HepG2 (cell line): ENCODE results near the gene NCOA7. TPM values are rescaled to one million over a fixed set of nuclear protein-coding genes. Genes with fewer than 3 reads are reported as not detected.

Experiments used
- CHD4 ChIP-seq: fragments of 200-600 bp; sonication (generic); IDR thresholded peaks from 2 replicates; pipeline ENCODE4 v1.7.0; 2017; ENCODE audit warnings: mild to moderate bottlenecking, low read length, borderline replicate concordance
- DBP ChIP-seq: sonication (generic); formaldehyde crosslinking; IDR thresholded peaks from 2 replicates; pipeline ENCODE4 v1.4.0; 2020; ENCODE audit warnings: missing genetic modification reagents; ENCODE audit errors: not compliant biosample characterization
- HDAC2 ChIP-seq: sonication (generic); formaldehyde crosslinking; IDR thresholded peaks from 2 replicates; pipeline ENCODE4 v1.4.0; 2020; ENCODE audit warnings: missing genetic modification reagents
- HNRNPH1 ChIP-seq: fragments of 200-400 bp; formaldehyde crosslinking; optimal IDR thresholded peaks from 2 replicates; pipeline ENCODE3; 2017; ENCODE audit warnings: mild to moderate bottlenecking, low read depth, low read length
- HOXA7 ChIP-seq: sonication (generic); formaldehyde crosslinking; IDR thresholded peaks from 2 replicates; pipeline ENCODE4 v1.8.1; 2022; ENCODE audit warnings: mild to moderate bottlenecking, missing genetic modification reagents, moderate library complexity
- JUN ChIP-seq: sonication (generic); formaldehyde crosslinking; IDR thresholded peaks from 2 replicates; pipeline ENCODE4 v1.4.0; 2020; ENCODE audit warnings: mild to moderate bottlenecking, missing genetic modification reagents
- NFKBIZ ChIP-seq: IDR thresholded peaks from 2 replicates; pipeline ENCODE4 v1.6.1; 2018; ENCODE audit warnings: missing genetic modification reagents, missing compliant biosample characterization
- NFYC ChIP-seq: IDR thresholded peaks from 2 replicates; pipeline ENCODE4 v1.6.1; 2016; ENCODE audit warnings: missing genetic modification reagents, missing compliant biosample characterization
- ONECUT2 ChIP-seq: sonication (generic); formaldehyde crosslinking; IDR thresholded peaks from 2 replicates; pipeline ENCODE4 v1.4.0; 2020; ENCODE audit warnings: missing genetic modification reagents
- PHF21A ChIP-seq: sonication (generic); formaldehyde crosslinking; IDR thresholded peaks from 2 replicates; pipeline ENCODE4 v1.5.0; 2020; ENCODE audit warnings: mild to moderate bottlenecking, missing genetic modification reagents
- REL ChIP-seq: sonication (generic); formaldehyde crosslinking; conservative IDR thresholded peaks from 2 replicates; pipeline ENCODE4 v1.8.0; 2022; ENCODE audit warnings: mild to moderate bottlenecking, missing genetic modification reagents, moderate library complexity
- RFX3 ChIP-seq: IDR thresholded peaks from 2 replicates; pipeline ENCODE4 v1.6.1; 2016; ENCODE audit warnings: missing biosample characterization, missing genetic modification reagents
- SKI ChIP-seq: fragments of 450-650 bp; IDR thresholded peaks from one replicate; pipeline ENCODE4 v1.6.1; 2018; ENCODE audit warnings: mild to moderate bottlenecking; ENCODE audit not compliant: partially characterized antibody
- SMYD3 ChIP-seq: sonication (generic); formaldehyde crosslinking; IDR thresholded peaks from 2 replicates; pipeline ENCODE4 v1.8.1; 2023; ENCODE audit warnings: mild to moderate bottlenecking, missing genetic modification reagents
- SOX6 ChIP-seq, 2 experiments: fragments of 450-650 bp in 1 of 2; sonication (generic) in 1 of 2; formaldehyde crosslinking in 1 of 2; IDR thresholded peaks; 2 replicates each; pipeline versions ENCODE4 v1.4.0 to v1.6.1; 2017 to 2020; ENCODE audit warnings: antibody characterized with exemption in 1 of 2, mild to moderate bottlenecking in 1 of 2, missing genetic modification reagents in 1 of 2
- TEAD2 ChIP-seq: sonication (generic); formaldehyde crosslinking; IDR thresholded peaks from 2 replicates; pipeline ENCODE4 v1.9.0; 2021; ENCODE audit warnings: missing genetic modification reagents
- XBP1 ChIP-seq: sonication (generic); formaldehyde crosslinking; IDR thresholded peaks from 2 replicates; pipeline ENCODE4 v1.5.0; 2020; ENCODE audit warnings: missing genetic modification reagents
- ZNF225 ChIP-seq: sonication (generic); formaldehyde crosslinking; IDR thresholded peaks from 2 replicates; pipeline ENCODE4 v1.4.0; 2020; ENCODE audit warnings: mild to moderate bottlenecking, missing genetic modification reagents
- ZNF251 ChIP-seq: sonication (generic); formaldehyde crosslinking; IDR thresholded peaks from 2 replicates; pipeline ENCODE4 v1.9.0; 2021; ENCODE audit warnings: mild to moderate bottlenecking, missing genetic modification reagents
- ZNF530 ChIP-seq: sonication (generic); formaldehyde crosslinking; IDR thresholded peaks from 2 replicates; pipeline ENCODE4 v1.5.0; 2020; ENCODE audit warnings: low read depth, mild to moderate bottlenecking, missing genetic modification reagents
- ZNF549 ChIP-seq: sonication (generic); formaldehyde crosslinking; IDR thresholded peaks from 2 replicates; pipeline ENCODE4 v1.5.0; 2020; ENCODE audit warnings: missing genetic modification reagents
- ZNF572 ChIP-seq: sonication (generic); formaldehyde crosslinking; IDR thresholded peaks from 2 replicates; pipeline ENCODE4 v1.5.1; 2020; ENCODE audit warnings: mild to moderate bottlenecking, missing genetic modification reagents
- ZNF616 ChIP-seq: sonication (generic); formaldehyde crosslinking; IDR thresholded peaks from 2 replicates; pipeline ENCODE4 v1.5.0; 2020; ENCODE audit warnings: low read depth, mild to moderate bottlenecking, missing genetic modification reagents
- polyA plus RNA-seq, 8 experiments: library from polyadenylated mRNA; depleted of rRNA in 3 of 8; stranded (reverse) in 7 of 8; unstranded in 1 of 8; fragments of >200 nt; fragmentation: Illumina TruSeq in 4 of 8; extraction: Trizol in 4 of 8; gene quantifications; 2 replicates each; pipeline versions ENCODE4 v1.2.1 to v1.2.3, GENCODE V29; 2011 to 2016; ENCODE audit warnings: low read depth in 4 of 8, missing spikeins in 1 of 8, mixed read lengths in 1 of 8; ENCODE audit not compliant: insufficient read depth in 1 of 8
- total RNA-seq, 5 experiments: library from RNA; depleted of rRNA; stranded (reverse); fragments of >200 nt; fragmentation: Illumina TruSeq; extraction: Trizol; gene quantifications; 2 replicates each; pipeline ENCODE4 v1.2.3, GENCODE V29; 2016; ENCODE audit warnings: low read depth in 1 of 5
- TF ChIP-seq, protein P1 (sequence below): sonication (generic); formaldehyde crosslinking; IDR thresholded peaks from 2 replicates; pipeline ENCODE4 v1.4.0; 2020; ENCODE audit warnings: missing genetic modification reagents, borderline replicate concordance
- TF ChIP-seq, protein P2 (sequence below): sonication (generic); formaldehyde crosslinking; IDR thresholded peaks from 2 replicates; pipeline ENCODE4 v1.8.1; 2022; ENCODE audit warnings: low read depth, mild to moderate bottlenecking, missing genetic modification reagents

NCOA7 gene
- total and polyA plus RNA-seq, 2 of the 13 experiments (the other 11 are each of a cell fraction or from before 2014, with no cell fraction given): 13.6 to 20.8 TPM

- TF ChIP-seq TEAD2 (CRISPR knock-in tag): peak; percentile 74; the same call in 1 of the 2 replicates
- TF ChIP-seq, protein P1, sequence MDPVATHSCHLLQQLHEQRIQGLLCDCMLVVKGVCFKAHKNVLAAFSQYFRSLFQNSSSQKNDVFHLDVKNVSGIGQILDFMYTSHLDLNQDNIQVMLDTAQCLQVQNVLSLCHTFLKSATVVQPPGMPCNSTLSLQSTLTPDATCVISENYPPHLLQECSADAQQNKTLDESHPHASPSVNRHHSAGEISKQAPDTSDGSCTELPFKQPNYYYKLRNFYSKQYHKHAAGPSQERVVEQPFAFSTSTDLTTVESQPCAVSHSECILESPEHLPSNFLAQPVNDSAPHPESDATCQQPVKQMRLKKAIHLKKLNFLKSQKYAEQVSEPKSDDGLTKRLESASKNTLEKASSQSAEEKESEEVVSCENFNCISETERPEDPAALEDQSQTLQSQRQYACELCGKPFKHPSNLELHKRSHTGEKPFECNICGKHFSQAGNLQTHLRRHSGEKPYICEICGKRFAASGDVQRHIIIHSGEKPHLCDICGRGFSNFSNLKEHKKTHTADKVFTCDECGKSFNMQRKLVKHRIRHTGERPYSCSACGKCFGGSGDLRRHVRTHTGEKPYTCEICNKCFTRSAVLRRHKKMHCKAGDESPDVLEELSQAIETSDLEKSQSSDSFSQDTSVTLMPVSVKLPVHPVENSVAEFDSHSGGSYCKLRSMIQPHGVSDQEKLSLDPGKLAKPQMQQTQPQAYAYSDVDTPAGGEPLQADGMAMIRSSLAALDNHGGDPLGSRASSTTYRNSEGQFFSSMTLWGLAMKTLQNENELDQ (CRISPR knock-in tag): peak; percentile 83; the same call in 1 of the 2 replicates
- peak; percentile 69 for TF ChIP-seq SKI
- peak; percentile 97 for TF ChIP-seq HDAC2 (CRISPR knock-in tag)
- TF ChIP-seq NFYC: peak; percentile 60
- TF ChIP-seq SMYD3: peak; percentile 91
- no peak for TF ChIP-seq SOX6 (IDR thresholded peaks at IDR 0.05)
- peak; percentile 89 for TF ChIP-seq SOX6 (CRISPR knock-in tag; IDR thresholded peaks at IDR 0.05)
- no peak for TF ChIP-seq ONECUT2 (CRISPR knock-in tag)
- TF ChIP-seq NFKBIZ (CRISPR knock-in tag): 0 out of 2 replicates have a peak, but pooled peaks have one; percentile 18
- TF ChIP-seq HNRNPH1: no peak
- TF ChIP-seq ZNF251 (CRISPR knock-in tag): 0 out of 2 replicates have a peak, but pooled peaks have one; percentile 14
- TF ChIP-seq RFX3 (CRISPR knock-in tag): 0 out of 2 replicates have a peak, but pooled peaks have one; percentile 30
- TF ChIP-seq ZNF616 (CRISPR knock-in tag): 0 out of 2 replicates have a peak, but pooled peaks have one; percentile 64
- no peak for TF ChIP-seq HOXA7 (CRISPR knock-in tag)
- TF ChIP-seq ZNF549 (CRISPR knock-in tag): no peak; the same call in 1 of the 2 replicates
- TF ChIP-seq ZNF225 (CRISPR knock-in tag): peak; percentile 98
- TF ChIP-seq REL (CRISPR knock-in tag): 0 out of 2 replicates have a peak, but pooled peaks have one; percentile 82
- TF ChIP-seq XBP1 (CRISPR knock-in tag): no peak
- TF ChIP-seq ZNF572: peak; percentile 99
- TF ChIP-seq ZNF530: no peak
- peak; percentile 89; the same call in 1 of the 2 replicates for TF ChIP-seq CHD4
- TF ChIP-seq JUN (CRISPR knock-in tag): peak; percentile 86
- TF ChIP-seq DBP (CRISPR knock-in tag): no peak
- TF ChIP-seq, protein P2, sequence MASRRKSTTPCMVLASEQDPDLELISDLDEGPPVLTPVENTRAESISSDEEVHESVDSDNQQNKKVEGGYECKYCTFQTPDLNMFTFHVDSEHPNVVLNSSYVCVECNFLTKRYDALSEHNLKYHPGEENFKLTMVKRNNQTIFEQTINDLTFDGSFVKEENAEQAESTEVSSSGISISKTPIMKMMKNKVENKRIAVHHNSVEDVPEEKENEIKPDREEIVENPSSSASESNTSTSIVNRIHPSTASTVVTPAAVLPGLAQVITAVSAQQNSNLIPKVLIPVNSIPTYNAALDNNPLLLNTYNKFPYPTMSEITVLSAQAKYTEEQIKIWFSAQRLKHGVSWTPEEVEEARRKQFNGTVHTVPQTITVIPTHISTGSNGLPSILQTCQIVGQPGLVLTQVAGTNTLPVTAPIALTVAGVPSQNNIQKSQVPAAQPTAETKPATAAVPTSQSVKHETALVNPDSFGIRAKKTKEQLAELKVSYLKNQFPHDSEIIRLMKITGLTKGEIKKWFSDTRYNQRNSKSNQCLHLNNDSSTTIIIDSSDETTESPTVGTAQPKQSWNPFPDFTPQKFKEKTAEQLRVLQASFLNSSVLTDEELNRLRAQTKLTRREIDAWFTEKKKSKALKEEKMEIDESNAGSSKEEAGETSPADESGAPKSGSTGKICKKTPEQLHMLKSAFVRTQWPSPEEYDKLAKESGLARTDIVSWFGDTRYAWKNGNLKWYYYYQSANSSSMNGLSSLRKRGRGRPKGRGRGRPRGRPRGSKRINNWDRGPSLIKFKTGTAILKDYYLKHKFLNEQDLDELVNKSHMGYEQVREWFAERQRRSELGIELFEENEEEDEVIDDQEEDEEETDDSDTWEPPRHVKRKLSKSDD (CRISPR knock-in tag): peak; percentile 100
- TF ChIP-seq PHF21A (CRISPR knock-in tag): peak; percentile 71; the same call in 1 of the 2 replicates
Observed at GRCh38 chr6:125956506-125957390, 166.0 kb downstream of the NCOA7 start, which contains the start of gene HINT3 (continued).
